Kidney (tissue), 14 donors: ENCODE results near the gene GREM2. TPM values are rescaled to one million over a fixed set of nuclear protein-coding genes. Genes with fewer than 3 reads are reported as not detected.

Experiments
- DNase-seq, 5 donors: peaks; one replicate each; pipeline ENCODE4 v3.0.0-alpha.2; 2013 to 2020
- FAIRE-seq: peaks from 2 replicates; lab custom pipeline; 2012; peaks lifted over from hg19 to GRCh38; lab: Jason Lieb, UNC
- H3K27ac ChIP-seq, 2 donors: one replicate each; pipeline ENCODE4 v1.7.0; 2013; ENCODE audit warnings: low read depth in 2 of 2, low read length in 2 of 2, inconsistent platforms in 1 of 2
- H3K27me3 ChIP-seq: one replicate; pipeline ENCODE4 v1.7.1; 2013; ENCODE audit warnings: low read length, inconsistent platforms; ENCODE audit not compliant: control insufficient read depth, insufficient read depth
- H3K36me3 ChIP-seq, 3 donors: one replicate each; pipeline versions ENCODE4 v1.7.0 to v1.7.1; 2013; ENCODE audit warnings: low read length in 3 of 3, control low read depth in 1 of 3, inconsistent platforms in 1 of 3; ENCODE audit not compliant: insufficient read depth in 3 of 3, control insufficient read depth in 2 of 3
- H3K4me1 ChIP-seq, 3 donors: one replicate each; pipeline versions ENCODE4 v1.7.0 to v1.7.1; 2013; ENCODE audit warnings: low read length in 3 of 3, inconsistent platforms in 1 of 3, low read depth in 1 of 3; ENCODE audit not compliant: control insufficient read depth in 2 of 3, insufficient read depth in 2 of 3
- H3K4me3 ChIP-seq, 3 donors: one replicate each; pipeline versions ENCODE4 v1.7.0 to v1.8.1; 2013; ENCODE audit warnings: low read length in 3 of 3, control low read depth in 1 of 3, inconsistent platforms in 1 of 3
- H3K9ac ChIP-seq, 3 donors: one replicate each; pipeline versions ENCODE4 v1.7.0 to v1.7.1; 2013; ENCODE audit warnings: low read length in 3 of 3, control low read depth in 1 of 3, inconsistent platforms in 1 of 3
- H3K9me3 ChIP-seq, 3 donors: one replicate each; pipeline versions ENCODE4 v1.7.0 to v1.7.1; 2013; ENCODE audit warnings: low read length in 3 of 3, control low read depth in 1 of 3, inconsistent platforms in 1 of 3; ENCODE audit not compliant: control insufficient read depth in 2 of 3, insufficient read depth in 1 of 3
- intact Hi-C: fragments of 100-400 bp; cut with DNase I; formaldehyde crosslinking; loops from one replicate; pipeline ENCODE4 v1.11.1; 2022
- polyA plus RNA-seq: library from polyadenylated mRNA; stranded (reverse); fragments of 350-450 nt; fragmentation: Illumina TruSeq; extraction: RNeasy Lipid Tissue Mini Kit (QIAGEN cat#74804); gene quantifications from one replicate; pipeline ENCODE4 v1.2.3, GENCODE V29; 2014; ENCODE audit warnings: low read depth, low replicate concordance; ENCODE audit not compliant: insufficient read depth
- total RNA-seq: library from RNA; stranded (reverse); fragmentation: NEBNext Ultra II Directional; extraction: Animal tissue kit (Norgen Biotek cat#: 25700); gene quantifications from one replicate; pipeline ENCODE4 v1.2.1, GENCODE V29; 2021
- TF ChIP-seq, protein P1 (sequence below): IDR thresholded peaks from 3 replicates; pipeline ENCODE4 v1.5.1; 2012; ENCODE audit warnings: mild to moderate bottlenecking, moderate library complexity, borderline replicate concordance; ENCODE audit not compliant: insufficient read depth; ENCODE audit errors: extremely low read depth
- donor health status: control.
- donor health status: control.
- donor health status: control.
- donor health status: control.
- donor health status: control.
- donor health status: DM: yes; HTN: yes; CAD: no.
- donor health status: Normal renal cell carcinoma (clear cell type).

GREM2 gene
- total and polyA plus RNA-seq, 2 donors from 2014 or later, result 0.34 to 0.50 TPM

DNA sequence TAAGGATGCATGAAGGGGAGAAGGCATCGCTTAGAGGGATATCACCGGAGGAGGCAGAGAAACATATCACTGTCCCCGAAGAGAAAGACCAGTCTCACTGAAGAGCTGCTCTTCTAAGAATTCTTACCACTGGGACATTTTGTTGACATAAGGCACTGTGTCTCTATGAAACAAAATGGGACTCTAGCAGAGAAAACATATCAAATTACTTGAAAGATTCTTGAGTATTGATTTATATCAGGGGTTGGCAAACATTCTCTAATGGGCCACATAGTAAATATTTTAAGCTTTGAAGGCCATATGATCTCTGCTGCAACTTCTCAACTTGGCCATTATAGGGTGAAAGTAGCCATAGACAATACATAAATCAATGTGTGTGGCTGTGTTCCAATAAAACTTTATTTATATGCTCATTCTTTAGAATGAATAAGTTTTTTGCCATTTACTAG, 41.0 kb upstream of the GREM2 start:
- FAIRE-seq, result no peak
- H3K4me1 ChIP-seq, result no peaks in the 10 kb centered on the region
- intact Hi-C loops, result no loop called here
- no peak overlapping the region for H3K27ac ChIP-seq
- H3K9me3 ChIP-seq, result no peaks in the 10 kb centered on the region
- H3K4me3 ChIP-seq, result no peak overlapping the region
- no peak overlapping the region for H3K9ac ChIP-seq
- H3K27me3 ChIP-seq, result no peaks in the 10 kb centered on the region
- no peaks in the 10 kb centered on the region for H3K36me3 ChIP-seq
- TF ChIP-seq, protein P1, sequence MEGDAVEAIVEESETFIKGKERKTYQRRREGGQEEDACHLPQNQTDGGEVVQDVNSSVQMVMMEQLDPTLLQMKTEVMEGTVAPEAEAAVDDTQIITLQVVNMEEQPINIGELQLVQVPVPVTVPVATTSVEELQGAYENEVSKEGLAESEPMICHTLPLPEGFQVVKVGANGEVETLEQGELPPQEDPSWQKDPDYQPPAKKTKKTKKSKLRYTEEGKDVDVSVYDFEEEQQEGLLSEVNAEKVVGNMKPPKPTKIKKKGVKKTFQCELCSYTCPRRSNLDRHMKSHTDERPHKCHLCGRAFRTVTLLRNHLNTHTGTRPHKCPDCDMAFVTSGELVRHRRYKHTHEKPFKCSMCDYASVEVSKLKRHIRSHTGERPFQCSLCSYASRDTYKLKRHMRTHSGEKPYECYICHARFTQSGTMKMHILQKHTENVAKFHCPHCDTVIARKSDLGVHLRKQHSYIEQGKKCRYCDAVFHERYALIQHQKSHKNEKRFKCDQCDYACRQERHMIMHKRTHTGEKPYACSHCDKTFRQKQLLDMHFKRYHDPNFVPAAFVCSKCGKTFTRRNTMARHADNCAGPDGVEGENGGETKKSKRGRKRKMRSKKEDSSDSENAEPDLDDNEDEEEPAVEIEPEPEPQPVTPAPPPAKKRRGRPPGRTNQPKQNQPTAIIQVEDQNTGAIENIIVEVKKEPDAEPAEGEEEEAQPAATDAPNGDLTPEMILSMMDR, result no peak
- DNase-seq, result peak in 2 of 5 donors; percentile 15 to 36

DNA sequence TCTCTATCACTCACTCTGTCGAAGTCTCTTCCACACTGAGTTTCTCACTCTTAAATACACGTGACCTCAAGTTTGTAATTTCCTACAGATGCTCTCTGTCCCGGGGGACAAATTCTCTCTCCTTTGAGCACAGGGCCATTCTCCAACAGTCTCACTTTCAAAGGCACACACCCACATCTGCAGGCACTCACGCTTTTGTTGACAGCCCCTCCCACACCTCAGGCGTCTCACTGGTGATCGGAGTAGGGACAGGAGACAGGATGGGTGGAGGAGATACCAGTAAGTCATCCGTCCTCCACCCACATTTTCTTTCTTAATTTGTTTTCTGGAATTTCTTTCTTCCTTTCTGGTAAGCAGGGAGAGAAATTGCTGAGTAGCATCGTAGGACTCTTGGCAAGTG, 40.6 kb upstream of the GREM2 start:
- Histone ChIP-seq H3K4me3 (no peak overlapping the region), H3K27me3 (no peaks in the 10 kb centered on the region), H3K9ac (no peak overlapping the region), H3K27ac (no peak overlapping the region), H3K9me3 (no peaks in the 10 kb centered on the region), H3K36me3 (no peaks in the 10 kb centered on the region), H3K4me1 (no peaks in the 10 kb centered on the region)
- TF ChIP-seq, protein P1, result no peak
- FAIRE-seq (no peak), DNase-seq (peak in 3 of 5 donors; percentile 46 to 58 (median 46))
- intact Hi-C loops, result no loop called here

DNA sequence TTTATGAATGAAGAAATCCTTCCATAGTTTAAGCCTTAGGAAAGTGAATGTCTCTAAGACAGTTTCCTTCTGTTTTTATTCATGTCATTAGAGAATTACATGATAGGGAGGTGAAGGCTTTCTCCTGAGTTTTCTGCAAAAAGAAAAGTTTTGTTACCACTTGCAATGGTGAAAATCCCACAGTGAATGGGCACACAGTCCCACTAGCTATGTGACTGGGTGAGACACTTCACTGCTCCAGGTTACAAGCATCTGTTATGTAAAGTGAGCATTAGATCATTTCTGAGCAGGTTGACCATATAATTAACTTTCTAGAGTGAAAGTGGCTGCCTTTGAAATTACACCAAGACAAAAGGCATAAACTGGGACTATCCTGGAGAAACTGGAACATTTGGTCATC, 38.9 kb upstream of the GREM2 start:
- DNase-seq (no peak), FAIRE-seq (no peak)
- H3K4me3 ChIP-seq, result no peak overlapping the region
- H3K27ac ChIP-seq, result no peak overlapping the region
- intact Hi-C loops, result no loop called here
- no peaks in the 10 kb centered on the region for H3K4me1 ChIP-seq
- H3K9ac ChIP-seq, result no peak overlapping the region
- TF ChIP-seq, protein P1, result no peak
- H3K36me3 ChIP-seq, result no peaks in the 10 kb centered on the region
- no peaks in the 10 kb centered on the region for H3K27me3 ChIP-seq
- no peaks in the 10 kb centered on the region for H3K9me3 ChIP-seq
